GM12892 (cell line): ENCODE data around the gene NBPF4.
"Not testable (repeated sequence)": the region's sequence is repeated elsewhere in the genome, so short reads cannot be mapped to it uniquely, and the experiment has no call there.

ENCODE experiments used
- DNase-seq: peaks from one replicate; pipeline ENCODE4 v3.0.0; 2011; ENCODE audit not compliant: insufficient read length
- FAIRE-seq: peaks from 2 replicates; lab custom pipeline; 2011; peaks lifted over from hg19 to GRCh38; lab: Jason Lieb, UNC
- POLR2A ChIP-seq: IDR thresholded peaks from 2 replicates; pipeline ENCODE4 v1.6.1; 2011; ENCODE audit warnings: low read depth, low read length, control low read depth
- POLR2AphosphoS5 ChIP-seq: IDR thresholded peaks from 2 replicates; pipeline ENCODE4 v1.6.1; 2011; ENCODE audit warnings: low read depth, low read length, control low read depth
- TAF1 ChIP-seq: IDR thresholded peaks from 2 replicates; pipeline ENCODE4 v1.6.1; 2011; ENCODE audit warnings: low read depth, mild to moderate bottlenecking, control low read depth, low read length, borderline replicate concordance

NBPF4 gene

DNA sequence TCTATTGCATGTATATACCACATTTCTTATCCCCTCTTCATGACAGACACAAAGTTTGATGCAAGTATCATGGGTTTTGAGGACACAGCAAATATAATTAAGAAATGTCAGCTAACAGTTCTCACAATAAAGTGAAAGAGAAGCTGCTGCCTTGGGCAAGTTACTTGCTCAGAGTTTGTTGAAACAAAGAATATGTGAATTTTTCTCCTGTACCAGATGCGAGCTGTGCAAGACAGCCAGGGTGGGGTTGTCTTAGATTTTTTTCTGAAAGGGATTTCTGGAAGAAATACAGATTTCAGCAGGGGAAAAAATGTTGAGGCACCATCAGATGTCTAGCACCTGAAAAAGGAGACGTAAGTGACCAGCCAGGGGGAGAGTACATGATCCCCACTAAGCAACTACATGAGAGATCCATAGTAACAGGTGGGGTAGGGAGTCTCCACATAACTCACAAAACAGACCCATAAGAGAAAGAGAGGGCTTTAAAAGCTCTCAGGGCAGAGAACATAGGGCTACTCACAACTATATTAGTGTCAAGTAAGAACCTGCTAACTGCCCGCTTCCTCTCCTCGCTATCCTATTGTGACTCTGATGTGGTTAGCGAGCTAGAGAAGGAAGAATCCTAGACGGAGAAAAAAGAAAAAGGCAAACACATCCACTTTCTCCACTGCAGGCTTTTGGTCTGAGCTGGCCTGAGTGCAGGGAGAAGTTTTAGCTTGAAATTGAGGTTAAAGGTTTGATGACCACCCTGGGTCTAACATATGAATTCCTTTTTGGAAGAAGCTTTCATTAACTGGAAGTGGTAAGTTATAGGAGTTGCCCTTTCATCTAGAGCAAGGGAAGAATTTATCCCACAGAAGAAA is 27.6 kb downstream of the NBPF4 start:
- FAIRE-seq, DNase-seq: not testable (repeated sequence)

DNA sequence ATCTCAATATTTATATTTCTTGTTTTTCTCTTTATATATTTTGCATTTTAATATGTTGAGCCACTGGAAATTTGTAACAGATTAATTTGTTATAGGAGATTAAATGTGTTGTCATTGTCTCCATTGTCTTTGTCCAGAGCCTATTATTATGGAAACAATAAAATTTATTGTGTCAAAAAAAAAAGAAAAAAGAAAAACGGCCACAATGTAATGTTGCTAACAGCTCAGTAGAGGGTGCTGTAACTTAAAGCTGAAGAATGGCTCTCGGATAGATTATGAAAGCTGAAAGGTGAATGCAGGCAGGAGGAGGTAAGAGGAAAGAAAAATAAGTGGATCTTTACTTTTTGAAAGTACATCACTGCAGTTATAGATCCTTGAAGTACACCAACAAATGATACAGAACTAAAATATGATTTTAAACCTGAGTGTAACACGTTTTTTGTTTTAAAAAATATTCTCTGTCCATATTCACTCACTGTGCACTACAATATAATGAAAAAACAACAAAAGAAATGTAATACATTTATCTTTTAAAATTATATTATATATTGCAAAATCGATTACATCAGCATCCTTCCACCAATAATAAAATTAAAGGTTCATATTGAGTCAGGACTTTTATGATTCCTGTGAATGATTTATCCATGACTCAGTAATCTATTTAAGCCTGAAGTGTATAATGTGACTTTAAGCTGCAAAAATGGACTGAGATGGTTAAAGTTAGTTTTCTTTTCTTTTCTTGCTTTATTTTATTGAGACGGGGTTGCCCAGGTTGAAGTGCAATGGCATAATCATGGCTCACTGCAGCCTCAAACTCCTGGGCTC is 29.0 kb downstream of the NBPF4 start:
- not testable (repeated sequence) for FAIRE-seq, DNase-seq

DNA sequence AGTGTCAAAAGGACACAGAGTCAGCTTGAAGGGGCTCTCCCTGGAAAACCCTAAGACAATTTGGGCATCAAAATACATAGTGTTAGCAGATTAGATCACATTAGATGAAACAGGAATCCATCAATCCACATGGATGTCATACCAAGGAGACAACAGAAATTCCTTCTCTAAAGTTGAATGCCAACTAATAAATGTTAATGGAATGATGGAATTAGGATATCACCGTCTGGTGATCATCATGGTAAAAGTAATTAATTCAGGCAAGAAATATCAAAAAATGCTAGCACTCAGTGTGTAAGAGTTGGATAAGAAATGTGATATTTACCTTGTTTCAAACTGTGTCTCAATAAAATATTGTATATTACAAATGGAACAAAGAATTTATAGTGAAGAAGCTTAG is 32.9 kb downstream of the NBPF4 start:
- no peak for DNase-seq
- TF ChIP-seq POLR2AphosphoS5, result no peak
- no peak for FAIRE-seq

DNA sequence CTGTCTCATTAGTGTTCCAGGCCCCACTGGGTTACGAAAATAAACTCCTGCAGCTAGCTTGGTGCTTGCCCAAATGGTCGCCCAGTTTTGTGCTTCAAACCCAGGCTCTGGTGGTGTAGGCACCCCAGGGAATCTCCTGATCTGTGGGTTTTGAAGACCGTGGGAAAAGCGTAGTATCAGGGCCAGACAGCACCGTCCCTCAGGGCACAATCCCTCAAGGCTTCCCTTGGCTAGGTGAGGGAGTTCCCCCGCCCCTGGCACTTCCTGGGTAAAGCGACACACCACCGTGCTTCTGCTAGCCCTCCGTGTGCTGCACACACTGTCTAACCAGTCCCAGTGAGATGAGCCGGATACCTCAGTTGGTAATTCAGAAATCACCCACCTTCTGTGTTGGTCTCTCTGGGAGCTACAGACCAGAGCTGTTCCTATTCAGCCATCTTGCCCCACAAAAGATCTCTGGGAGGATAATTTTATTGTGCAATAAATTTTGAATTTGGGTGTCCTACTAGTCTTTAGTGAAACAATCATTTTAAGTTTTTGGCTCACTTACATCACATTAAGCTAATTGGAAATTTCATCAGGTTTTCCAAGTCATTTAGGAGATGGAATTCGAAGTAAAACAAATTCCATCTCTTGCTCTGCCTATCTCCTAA is 34.3 kb downstream of the NBPF4 start:
- no peak for FAIRE-seq
- TF ChIP-seq POLR2A (no peak), TAF1 (no peak), POLR2AphosphoS5 (no peak)
- no peak for DNase-seq

DNA sequence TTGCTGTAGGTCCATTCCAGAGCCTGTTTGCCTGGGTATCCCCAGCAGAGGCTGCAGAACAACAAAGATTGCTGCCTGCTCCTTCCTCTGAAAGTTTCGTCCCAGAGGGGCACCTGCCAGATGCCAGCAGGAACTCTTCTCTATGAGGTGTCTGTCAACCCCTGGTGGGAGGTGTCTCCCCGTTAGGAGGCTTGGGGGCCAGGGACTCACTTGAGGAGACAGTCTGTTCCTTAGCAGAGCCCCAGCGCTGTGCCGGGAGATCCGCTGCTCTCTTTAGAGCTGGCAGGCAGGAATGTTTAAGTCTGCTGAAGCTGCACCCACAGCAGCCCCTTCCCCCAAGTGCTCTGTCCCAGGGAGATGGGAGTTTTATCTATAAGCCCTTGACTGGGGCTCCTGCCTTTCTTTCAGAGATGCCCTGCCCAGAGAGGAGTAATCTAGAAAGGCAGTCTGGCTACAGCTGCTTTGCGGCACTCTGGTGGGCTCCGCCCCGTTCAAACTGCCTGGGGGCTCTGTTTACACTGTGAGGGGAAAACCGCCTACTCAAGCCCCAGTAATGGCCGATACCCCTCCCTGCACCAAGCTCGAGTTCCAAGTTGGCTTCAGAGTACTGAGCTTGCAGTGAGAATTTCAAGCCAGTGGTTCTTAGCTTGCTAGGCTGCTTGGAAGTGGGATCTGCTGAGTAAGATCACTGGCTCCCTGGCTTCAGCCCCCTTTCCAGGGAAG is 35.0 kb downstream of the NBPF4 start:
- no peak for FAIRE-seq
- no peak for DNase-seq
- TF ChIP-seq POLR2A, result no peak
- no peak for TF ChIP-seq POLR2AphosphoS5
- TF ChIP-seq TAF1, result no peak

DNA sequence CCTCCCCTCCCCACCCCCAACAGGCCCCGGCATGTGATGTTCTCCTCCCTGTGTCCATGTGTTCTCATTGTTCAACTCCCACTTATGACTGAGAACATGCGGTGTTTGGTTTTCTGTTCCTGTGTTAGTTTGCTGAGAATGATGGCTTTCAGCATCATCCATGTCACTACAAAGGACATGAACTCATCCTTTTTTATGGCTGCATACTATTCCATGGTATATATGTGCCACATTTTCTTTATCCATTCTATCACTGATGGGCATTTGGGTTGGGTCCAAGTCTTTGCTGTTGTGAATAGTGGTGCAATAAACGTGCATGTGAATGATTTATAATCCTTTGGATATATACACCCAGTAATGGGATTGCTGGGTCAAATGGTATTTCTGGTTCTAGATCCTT is 40.3 kb downstream of the NBPF4 start:
- DNase-seq, FAIRE-seq: not testable (repeated sequence)

DNA sequence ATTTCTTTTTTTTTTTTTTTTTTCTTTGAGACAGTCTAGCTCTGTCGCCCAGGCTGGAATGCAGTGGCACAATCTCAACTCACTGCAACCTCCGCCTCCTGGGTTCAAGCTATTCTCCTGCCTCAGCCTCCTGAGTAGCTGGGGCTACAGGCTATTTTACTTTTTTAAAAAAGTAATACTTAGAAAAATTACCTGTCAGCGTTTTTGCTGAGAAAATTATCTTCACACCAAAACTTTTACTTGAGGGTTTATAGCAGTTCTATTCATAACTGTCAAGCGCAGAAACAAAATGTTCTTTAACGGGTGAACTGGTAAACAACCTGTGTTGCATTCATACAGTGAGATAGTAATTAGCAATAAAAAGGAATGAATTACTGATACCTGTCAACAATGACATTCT is 42.2 kb downstream of the NBPF4 start:
- TF ChIP-seq POLR2AphosphoS5 (no peak), TAF1 (no peak), POLR2A (no peak)
- DNase-seq (no peak), FAIRE-seq (no peak)

DNA sequence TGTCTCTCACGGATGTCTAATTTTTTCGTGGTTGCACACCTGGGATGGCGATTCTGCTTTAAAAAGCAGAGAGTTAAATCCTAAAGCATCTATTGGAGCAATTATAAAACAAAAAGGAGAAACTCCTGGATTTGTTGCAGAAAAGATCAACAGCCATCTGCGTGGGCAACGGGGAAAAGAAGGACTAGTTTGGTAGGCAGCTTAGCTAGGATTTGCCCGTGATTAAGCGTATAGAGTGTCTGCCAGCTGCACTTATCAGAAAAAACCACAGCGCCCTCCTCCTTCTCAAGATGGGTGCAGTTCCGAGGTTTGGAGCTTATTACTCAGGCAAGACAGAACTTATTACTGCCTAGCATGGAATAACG is 43.2 kb downstream of the NBPF4 start:
- no peak for FAIRE-seq
- TF ChIP-seq POLR2A (no peak), POLR2AphosphoS5 (no peak), TAF1 (no peak)
- DNase-seq, result no peak

DNA sequence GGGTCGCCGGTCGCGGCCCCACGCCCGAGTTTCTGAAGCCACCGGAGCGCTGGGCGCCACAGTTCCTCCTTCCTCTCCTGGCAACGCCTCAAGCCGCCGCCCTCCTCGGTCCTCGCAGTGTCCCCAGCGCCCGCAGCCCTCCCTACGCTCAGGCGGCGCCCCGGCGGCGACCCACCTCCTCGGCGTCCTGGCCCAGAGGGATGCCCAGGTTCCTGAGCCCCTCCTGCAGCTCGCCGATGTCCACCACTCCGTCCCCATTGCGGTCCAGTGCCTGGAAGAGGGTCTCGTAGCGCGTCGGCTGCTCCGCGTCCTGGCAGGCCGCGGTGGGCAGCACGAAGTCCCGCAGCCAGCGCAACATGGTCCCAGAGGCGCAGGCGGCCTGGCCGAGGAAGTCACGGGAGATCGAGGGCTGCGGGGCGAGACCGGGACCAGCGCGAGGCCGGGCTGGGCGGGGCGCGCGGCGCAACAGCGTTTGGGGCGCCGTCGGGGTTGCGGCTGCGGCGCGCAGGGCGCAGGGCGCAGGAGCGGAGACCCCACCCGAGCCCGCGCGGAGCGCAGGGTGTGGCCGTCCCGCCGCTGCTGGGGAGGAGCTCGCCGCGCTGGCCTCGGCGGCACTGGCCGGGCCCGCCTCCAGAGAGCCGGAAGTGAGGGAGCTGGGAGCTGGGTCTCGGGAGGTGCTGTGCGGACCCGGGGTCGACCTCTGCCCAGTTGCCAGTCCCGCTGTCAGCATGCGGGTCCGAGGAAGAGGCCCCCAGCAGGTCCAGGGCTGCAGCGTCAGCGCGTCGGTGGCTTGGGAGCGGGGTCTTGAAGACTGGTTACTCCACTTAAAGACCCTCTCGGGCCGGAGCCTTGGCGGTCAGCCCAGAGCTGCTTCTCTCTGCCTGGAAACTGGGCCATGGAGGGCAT is 43.8 kb downstream of the NBPF4 start, which contains the start of gene SLC25A24:
TSS of gene SLC25A24 (minus strand) at position 563 of the 906 bp plus-strand sequence. CDS start at position 358, 205 bp downstream.
- TF ChIP-seq POLR2A (no peak), TAF1 (no peak), POLR2AphosphoS5 (no peak)
- DNase-seq, result peak; percentile 37
- FAIRE-seq, result no peak

DNA sequence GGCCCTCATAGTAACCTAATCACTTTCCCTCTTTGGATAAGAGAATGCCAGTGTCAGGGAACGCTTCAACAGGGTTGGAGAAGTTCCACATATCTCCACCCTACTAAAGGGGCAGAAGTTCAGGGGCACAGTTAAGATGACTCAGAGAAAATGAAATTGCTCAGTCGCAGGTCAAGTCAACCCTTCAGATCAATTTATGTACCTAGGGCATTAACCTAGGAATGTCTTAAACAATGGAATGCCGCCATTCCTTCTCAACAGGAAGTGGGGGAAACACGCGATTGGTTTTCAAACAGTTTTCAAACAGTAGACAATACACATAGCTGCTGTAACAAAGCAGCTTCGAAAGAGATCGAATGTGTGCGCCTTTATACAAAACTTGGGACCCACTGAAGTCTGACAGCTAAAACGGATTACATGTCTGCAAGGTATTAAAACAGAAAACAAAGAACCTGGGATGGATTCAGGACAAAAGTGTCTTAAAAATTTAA is 44.6 kb downstream of the NBPF4 start:
- TF ChIP-seq POLR2AphosphoS5 (no peak), TAF1 (no peak), POLR2A (no peak)
- no peak for FAIRE-seq
- DNase-seq, result no peak
